ENCODE measurements around the gene PCSK5.

DNA sequence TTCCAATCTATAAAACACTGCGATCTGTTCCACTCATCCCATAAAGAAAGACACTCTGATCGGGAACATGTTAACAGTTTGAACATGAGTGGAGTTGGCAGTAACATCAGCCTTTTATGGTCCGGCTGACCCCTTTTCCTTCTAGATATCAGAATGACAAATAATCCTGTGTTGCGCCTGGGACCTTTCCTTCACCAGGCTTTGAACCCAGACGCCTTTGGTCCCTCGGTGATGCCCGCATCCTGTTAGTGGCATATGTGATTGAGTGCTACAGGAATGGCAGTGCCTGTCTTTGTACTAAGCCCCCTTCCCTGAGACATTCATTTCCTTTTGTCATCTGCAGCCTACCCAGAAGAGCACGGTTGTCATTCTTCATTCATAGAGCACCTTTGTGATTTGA is 209.0 kb downstream of the PCSK5 start:
- TF ChIP-seq, protein P1, sequence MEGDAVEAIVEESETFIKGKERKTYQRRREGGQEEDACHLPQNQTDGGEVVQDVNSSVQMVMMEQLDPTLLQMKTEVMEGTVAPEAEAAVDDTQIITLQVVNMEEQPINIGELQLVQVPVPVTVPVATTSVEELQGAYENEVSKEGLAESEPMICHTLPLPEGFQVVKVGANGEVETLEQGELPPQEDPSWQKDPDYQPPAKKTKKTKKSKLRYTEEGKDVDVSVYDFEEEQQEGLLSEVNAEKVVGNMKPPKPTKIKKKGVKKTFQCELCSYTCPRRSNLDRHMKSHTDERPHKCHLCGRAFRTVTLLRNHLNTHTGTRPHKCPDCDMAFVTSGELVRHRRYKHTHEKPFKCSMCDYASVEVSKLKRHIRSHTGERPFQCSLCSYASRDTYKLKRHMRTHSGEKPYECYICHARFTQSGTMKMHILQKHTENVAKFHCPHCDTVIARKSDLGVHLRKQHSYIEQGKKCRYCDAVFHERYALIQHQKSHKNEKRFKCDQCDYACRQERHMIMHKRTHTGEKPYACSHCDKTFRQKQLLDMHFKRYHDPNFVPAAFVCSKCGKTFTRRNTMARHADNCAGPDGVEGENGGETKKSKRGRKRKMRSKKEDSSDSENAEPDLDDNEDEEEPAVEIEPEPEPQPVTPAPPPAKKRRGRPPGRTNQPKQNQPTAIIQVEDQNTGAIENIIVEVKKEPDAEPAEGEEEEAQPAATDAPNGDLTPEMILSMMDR (conservative IDR thresholded peaks at IDR 0.05; ENCODE audit: low read depth, low read length), result no peak
- no peak for TF ChIP-seq EZH2 (IDR thresholded peaks at IDR 0.05; ENCODE audit: borderline replicate concordance, low read depth, low read length, poor library complexity, severe bottlenecking)

Measured in A673 (cell line).